GM19193 (cell line): ENCODE results near the gene ARHGAP44.

Experiments
- POLR2A ChIP-seq: IDR thresholded peaks from 4 replicates; pipeline ENCODE4 v1.6.1; 2011; ENCODE audit not compliant: insufficient read depth, insufficient read length; ENCODE audit errors: extremely low read depth

Gene ARHGAP44

DNA sequence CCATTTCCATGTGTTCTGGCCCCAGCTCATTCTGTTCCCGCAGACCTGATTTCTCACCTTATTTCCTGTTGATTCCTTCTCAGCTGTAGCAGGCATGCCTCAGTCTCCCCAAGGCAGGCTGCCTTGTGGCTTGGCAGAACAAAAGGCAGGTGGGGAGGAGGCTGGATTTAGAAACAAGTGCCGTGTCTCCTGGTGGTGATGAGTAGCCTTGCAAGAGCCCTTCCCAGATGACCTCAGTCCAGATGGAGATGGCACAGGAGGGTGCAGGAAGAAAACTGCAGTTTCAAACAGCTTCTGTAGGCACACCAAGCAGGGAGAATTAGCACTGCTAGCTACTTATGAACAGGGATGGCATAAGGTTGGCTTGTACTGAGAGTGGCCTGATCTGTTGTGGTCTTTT, 64.6 kb downstream of the ARHGAP44 start:
- no peak for TF ChIP-seq POLR2A

DNA sequence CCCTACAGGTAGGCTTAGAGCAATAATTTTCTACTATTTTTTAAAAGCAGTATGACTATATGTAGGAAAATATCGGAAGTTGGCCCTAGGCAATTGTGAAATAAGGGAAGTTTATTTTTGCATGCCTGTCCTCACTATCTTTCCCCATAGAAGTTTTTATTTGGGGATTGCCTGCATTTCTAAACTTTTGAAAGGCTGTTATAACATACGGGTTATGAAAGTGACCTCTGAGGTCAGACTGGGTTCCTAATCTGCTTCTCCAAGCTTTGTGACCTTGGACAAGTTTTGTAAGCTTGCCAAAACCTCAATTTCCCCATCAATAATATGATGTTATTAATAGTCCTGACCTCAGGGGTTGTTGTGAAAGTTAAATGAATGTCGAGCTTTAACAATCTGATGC, 67.1 kb downstream of the ARHGAP44 start:
- no peak for TF ChIP-seq POLR2A

DNA sequence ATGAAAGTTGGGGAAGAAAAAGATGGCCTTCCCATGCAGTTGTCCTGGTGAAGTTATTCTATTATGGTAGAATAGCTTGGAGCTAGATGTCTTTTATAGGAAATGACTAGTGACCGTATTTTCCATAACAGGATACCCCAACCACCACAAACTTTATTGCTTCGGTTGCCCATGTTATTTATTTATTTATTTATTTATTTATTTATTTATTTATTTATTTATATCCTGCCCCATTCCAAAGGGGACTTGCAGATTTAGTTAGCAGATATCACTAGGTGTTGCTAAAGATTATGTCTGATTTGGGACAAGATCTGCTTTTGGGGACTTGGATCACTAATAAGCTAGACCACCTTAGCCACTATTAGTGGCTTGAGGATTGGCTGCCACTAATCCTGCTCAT, 68.3 kb downstream of the ARHGAP44 start:
- TF ChIP-seq POLR2A = no peak

DNA sequence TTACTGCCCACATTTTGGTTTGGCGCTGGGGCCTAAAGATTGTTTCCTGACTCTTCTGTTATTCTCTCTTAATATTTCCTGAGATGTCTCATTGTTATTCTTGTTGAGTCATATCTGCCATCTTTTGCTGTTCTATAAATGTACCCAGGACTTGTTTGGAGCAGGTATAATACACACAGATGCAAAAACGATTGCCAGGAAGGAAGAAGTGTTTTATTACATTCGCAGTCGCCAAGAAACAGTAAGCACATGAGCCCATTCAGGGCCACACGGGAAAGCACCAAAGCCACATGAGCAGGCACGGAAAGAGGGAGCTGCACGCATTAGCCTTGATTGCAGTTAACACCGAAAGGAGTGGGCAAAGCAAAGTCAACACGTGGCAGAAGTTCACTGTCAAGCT, 70.2 kb downstream of the ARHGAP44 start:
- no peak for TF ChIP-seq POLR2A

- no peak for TF ChIP-seq POLR2A
Observed at GRCh38 chr17:12865769-12866168, 76.5 kb downstream of the ARHGAP44 start.

GRCh38 chr17:12866244-12866643, 76.9 kb downstream of the ARHGAP44 start:
- no peak for TF ChIP-seq POLR2A

- no peak for TF ChIP-seq POLR2A
Observed at GRCh38 chr17:12867726-12868125, 78.4 kb downstream of the ARHGAP44 start.

- no peak for TF ChIP-seq POLR2A
Observed at GRCh38 chr17:12877953-12878669, 88.8 kb downstream of the ARHGAP44 start.

- no peak for TF ChIP-seq POLR2A
Observed at GRCh38 chr17:12883472-12883871, 94.2 kb downstream of the ARHGAP44 start.

GRCh38 chr17:12887088-12887487, 97.8 kb downstream of the ARHGAP44 start:
- no peak for TF ChIP-seq POLR2A

GRCh38 chr17:12896180-12896785, 107.0 kb downstream of the ARHGAP44 start:
- TF ChIP-seq POLR2A = no peak

- no peak for TF ChIP-seq POLR2A
Observed at GRCh38 chr17:12898110-12898509, 108.8 kb downstream of the ARHGAP44 start.

- TF ChIP-seq POLR2A = no peak
Observed at GRCh38 chr17:12899604-12900003, 110.3 kb downstream of the ARHGAP44 start.

GRCh38 chr17:12900474-12900873, 111.2 kb downstream of the ARHGAP44 start:
- no peak for TF ChIP-seq POLR2A

DNA sequence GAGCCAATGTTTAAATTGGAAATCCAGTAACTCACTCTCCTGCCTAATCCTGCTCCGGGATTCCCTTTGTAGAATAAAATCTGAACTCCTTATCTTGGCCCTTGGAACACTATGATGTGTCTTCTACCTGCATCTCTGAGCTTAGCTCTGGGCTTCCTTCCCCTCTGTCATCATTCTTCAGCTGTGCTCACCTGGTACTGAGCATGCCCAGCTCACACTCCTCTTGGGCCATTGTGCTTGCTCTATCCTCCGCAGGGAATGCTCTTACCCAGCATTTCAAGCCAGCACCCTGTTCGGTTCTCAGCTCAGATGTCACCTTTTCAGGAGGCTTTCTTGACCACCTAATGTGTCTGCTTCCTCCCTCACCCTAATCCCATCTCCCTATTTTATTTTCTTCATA, 112.7 kb downstream of the ARHGAP44 start:
- TF ChIP-seq POLR2A = no peak

DNA sequence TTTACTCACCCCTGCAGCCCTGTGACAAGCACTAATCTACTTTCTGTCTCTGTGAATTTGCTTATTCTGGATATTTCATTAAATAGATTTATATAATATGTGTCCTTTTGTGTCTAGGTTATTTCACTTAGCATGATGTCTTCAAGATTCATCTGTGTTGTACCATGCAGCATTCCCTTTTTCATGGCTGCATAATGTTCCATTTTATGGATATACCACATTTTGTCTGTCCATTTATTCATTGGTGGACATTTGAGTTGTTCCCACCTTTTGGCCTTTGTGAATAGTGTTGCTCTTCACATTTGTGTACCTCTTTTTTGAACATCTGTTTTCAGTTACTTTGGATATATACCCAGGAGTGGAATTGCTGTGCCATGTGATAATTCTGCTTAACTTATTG, 118.2 kb downstream of the ARHGAP44 start:
- TF ChIP-seq POLR2A = no peak
